ENCODE results near the gene GJA9. TPM values are rescaled to one million over a fixed set of nuclear protein-coding genes. Genes with fewer than 3 reads are reported as not detected.

GJA9 gene
- total and polyA plus RNA-seq, 2 of the 8 experiments (the other 6 are each of a cell fraction or from before 2014, with no cell fraction given), result not detected

DNA sequence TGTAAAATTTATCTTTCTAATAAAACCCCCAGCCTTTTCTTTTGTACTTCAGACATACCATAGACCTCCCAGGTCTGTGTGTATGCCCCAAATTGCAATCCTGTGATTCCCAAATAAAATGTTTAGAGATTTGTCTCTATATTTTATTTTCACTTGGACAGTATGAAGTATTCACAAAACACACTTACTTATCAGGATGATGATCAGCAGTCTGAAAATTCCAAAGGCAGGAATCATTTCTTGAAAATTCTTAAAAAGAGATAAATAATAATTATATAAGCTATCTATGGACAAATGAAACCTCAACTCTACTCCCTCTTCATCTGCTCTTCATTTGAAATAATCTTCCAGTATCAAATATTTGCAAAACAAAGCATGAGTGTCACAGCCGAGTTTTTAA, 11.6 kb upstream of the GJA9 start:
- H2BK15ac ChIP-seq (ENCODE audit: low read length), result no peak overlapping the region
- no peak overlapping the region for H2AFZ ChIP-seq (ENCODE audit: low read length)
- H3K4me2 ChIP-seq (ENCODE audit: insufficient read depth in 1 of 2, low read depth in 2 of 2, low read length in 2 of 2), result no peak overlapping the region
- H4K20me1 ChIP-seq (replicated peaks in 1 of 2; ENCODE audit: control insufficient read depth in 1 of 2, insufficient read depth in 2 of 2, low read length in 2 of 2), result no peaks in the 10 kb centered on the region
- H3K18ac ChIP-seq (ENCODE audit: extremely low read depth, low read length), result no peak overlapping the region
- H3K79me2 ChIP-seq (ENCODE audit: control insufficient read depth in 1 of 2, insufficient read depth in 2 of 2, low read length in 2 of 2), result no peaks in the 10 kb centered on the region
- no peak overlapping the region for H4K5ac ChIP-seq (ENCODE audit: insufficient read length, low read depth, low read length)
- FAIRE-seq (no peak), DNase-seq (ENCODE audit: low read depth in 1 of 2, low spot score in 2 of 2) (no peak)
- 91% methylated on average over 1 of the region's 1 CpG; no CpG with 5 or more reads in 1 of the 2 experiments for WGBS, 2 experiments (ENCODE audit: extremely low coverage in 1 of 2, insufficient coverage in 1 of 2, insufficient read length in 1 of 2, insufficient replicate concordance in 2 of 2, low coverage in 1 of 2, low lambda C conversion rate in 2 of 2, missing lambda C conversion rate in 1 of 2)
- H2AK5ac ChIP-seq (ENCODE audit: low read depth, low read length), result no peak overlapping the region
- no peaks in the 10 kb centered on the region for H3K9me3 ChIP-seq (ENCODE audit: insufficient read depth in 2 of 2, low read depth in 1 of 2, low read length in 1 of 2)
- no peaks in the 10 kb centered on the region for H3K23me2 ChIP-seq (ENCODE audit: low read depth, low read length)
- peaks cover 0 to 2% (median under 1%) of the 10 kb centered on the region in 4 experiments; a peak in 2 of 7 replicates for H3K4me1 ChIP-seq (replicated peaks in 1 of 4; ENCODE audit: control insufficient read depth in 3 of 4, insufficient read depth in 4 of 4, low read length in 3 of 4)
- H3K9ac ChIP-seq (replicated peaks in 1 of 4; ENCODE audit: extremely low read depth in 1 of 4, low read depth in 3 of 4, low read length in 3 of 4), result no peak overlapping the region
- no peak overlapping the region for H4K8ac ChIP-seq (ENCODE audit: extremely low read depth, insufficient read depth, low read length)
- H2BK120ac ChIP-seq (replicated peaks; ENCODE audit: low read depth, low read length), result no peak overlapping the region
- H3K14ac ChIP-seq (ENCODE audit: insufficient read length), result no peak overlapping the region
- no peaks in the 10 kb centered on the region for H3K36me3 ChIP-seq (ENCODE audit: control insufficient read depth in 2 of 4, insufficient read depth in 4 of 4, low read length in 3 of 4)
- H3K79me1 ChIP-seq (ENCODE audit: low read depth, low read length), result no peaks in the 10 kb centered on the region
- H3K4me3 ChIP-seq (ENCODE audit: extremely low read depth in 1 of 4, insufficient read depth in 2 of 4, low read depth in 3 of 4, low read length in 4 of 4), result no peak overlapping the region
- H3K4ac ChIP-seq (replicated peaks; ENCODE audit: insufficient read length, low read depth, low read length), result no peak overlapping the region
- H3K27me3 ChIP-seq (replicated peaks in 1 of 4; ENCODE audit: control insufficient read depth in 3 of 4, extremely low read depth in 1 of 4, insufficient read depth in 3 of 4, low read length in 3 of 4), result no peaks in the 10 kb centered on the region
- no peak overlapping the region for H3K56ac ChIP-seq (replicated peaks; ENCODE audit: insufficient read length, low read depth, low read length)
- H3K27ac ChIP-seq (ENCODE audit: low read depth, low read length), result no peak overlapping the region
- ChIA-PET POLR2A (ENCODE audit: partially characterized antibody) (interaction anchor here (1.7 to 1.8 kb wide), 2 partner anchors 34 to 114 kb away, joined by 5 read pairs; partner anchors contain the start of gene RRAGC), CTCF (ENCODE audit: partially characterized antibody) (interaction anchor here (0.5 to 1.8 kb wide), 7 partner anchors 23 to 199 kb away, joined by 3 to 10 read pairs (median 5); partner anchors contain the start of gene NDUFS5)
- no peak overlapping the region for H4K91ac ChIP-seq (replicated peaks; ENCODE audit: insufficient read length, low read length)
- no peak overlapping the region for H2BK20ac ChIP-seq (ENCODE audit: low read length)
- no peak overlapping the region for H2BK12ac ChIP-seq (ENCODE audit: low read depth, low read length)
- H3K23ac ChIP-seq (ENCODE audit: insufficient read length), result no peak overlapping the region
- no peak overlapping the region for H2BK5ac ChIP-seq (ENCODE audit: low read depth, low read length)
- no peak for TF ChIP-seq MAX (IDR thresholded peaks at IDR 0.05)
- no peak for TF ChIP-seq KDM5A (IDR thresholded peaks at IDR 0.05; ENCODE audit: low read length)
- no peak for TF ChIP-seq BCL11A (IDR thresholded peaks at IDR 0.05; ENCODE audit: low read depth in 2 of 2, low read length in 2 of 2)
- TF ChIP-seq SRF (IDR thresholded peaks at IDR 0.05; ENCODE audit: low read depth, low read length), result no peak
- TF ChIP-seq RNF2 (IDR thresholded peaks at IDR 0.05; ENCODE audit: borderline replicate concordance, low read depth, low read length, missing control alignments, poor library complexity, severe bottlenecking), result no peak
- no peak for TF ChIP-seq E2F6 (IDR thresholded peaks at IDR 0.05)
- no peak for TF ChIP-seq FOSL1 (IDR thresholded peaks at IDR 0.05; ENCODE audit: insufficient read depth, low read depth, low read length)
- TF ChIP-seq POLR2A (IDR thresholded peaks at IDR 0.05; ENCODE audit: control extremely low read depth in 1 of 2, low read depth in 2 of 2, low read length in 2 of 2), result no peak
- no peak for TF ChIP-seq SIRT6 (IDR thresholded peaks at IDR 0.05; ENCODE audit: low read length)
- no peak for TF ChIP-seq TAF7 (optimal IDR thresholded peaks at IDR 0.05; ENCODE audit: borderline replicate concordance, low read depth, low read length)
- no peak for TF ChIP-seq KDM1A (IDR thresholded peaks at IDR 0.05; ENCODE audit: borderline replicate concordance, low read length)
- TF ChIP-seq CHD1 (IDR thresholded peaks at IDR 0.05; ENCODE audit: low read depth, low read length), result no peak
